HG03378 (cell line): ENCODE results near the gene CLDN15.
A peak's percentile ranks its signal among the peaks of the same experiment; 100 is the strongest.

Experiments
- ATAC-seq: cut with Tn5 transposase; IDR thresholded peaks from one replicate; pipeline ENCODE4 v1.9.1; 2021; ENCODE audit warnings: mild to moderate bottlenecking, moderate library complexity; ENCODE audit not compliant: unreplicated experiment

The CLDN15 gene

DNA sequence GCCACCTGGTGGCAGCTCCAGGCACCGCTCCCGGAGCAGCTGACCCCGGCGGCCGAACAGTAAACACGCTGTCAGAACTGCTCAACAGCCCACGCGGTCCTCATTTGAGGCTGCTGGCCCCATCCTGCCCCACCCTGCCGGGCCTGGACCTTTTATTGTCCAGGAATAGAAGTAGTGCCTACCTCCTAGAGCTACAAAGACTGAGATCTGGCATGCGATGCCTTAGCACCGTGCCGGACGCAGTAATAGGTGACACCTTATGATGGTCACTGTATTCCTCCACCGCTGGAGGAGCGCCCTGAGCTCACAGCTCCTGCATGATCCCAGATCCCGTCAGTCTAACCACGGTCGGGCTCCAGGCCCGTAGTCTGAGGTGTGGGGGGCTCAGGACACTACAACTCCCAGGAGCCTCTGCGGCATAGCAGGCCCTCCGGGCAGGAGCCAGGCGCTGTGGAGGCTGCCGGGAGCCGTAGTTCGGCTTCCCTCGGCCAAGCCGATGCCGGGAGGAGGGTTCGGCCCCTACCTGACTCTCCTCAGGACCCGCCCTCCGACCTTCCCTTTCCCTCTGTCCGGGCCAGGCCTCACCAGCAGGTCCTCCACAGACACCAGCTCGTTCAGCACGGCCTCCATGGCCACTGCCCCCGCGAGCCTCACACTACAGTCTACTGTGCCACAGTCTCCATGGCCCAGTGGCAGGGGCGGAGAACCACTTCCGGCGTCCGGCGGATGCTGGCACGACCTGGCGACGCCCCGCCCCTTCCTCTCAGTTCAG is 7.0 kb upstream of the CLDN15 start, which contains the start of gene FIS1:
FIS1 (minus strand) TSS at position 707 of the 772 bp plus-strand sequence; CDS start at position 630, 77 bp downstream.
- ATAC-seq: peak; percentile 82

- ATAC-seq: no peak
These were observed 6.2 kb upstream of the CLDN15 start for GRCh38 chr7:101243646-101244374.

- no peak for ATAC-seq
These were observed 4.1 kb upstream of the CLDN15 start for GRCh38 chr7:101241443-101242349.

DNA sequence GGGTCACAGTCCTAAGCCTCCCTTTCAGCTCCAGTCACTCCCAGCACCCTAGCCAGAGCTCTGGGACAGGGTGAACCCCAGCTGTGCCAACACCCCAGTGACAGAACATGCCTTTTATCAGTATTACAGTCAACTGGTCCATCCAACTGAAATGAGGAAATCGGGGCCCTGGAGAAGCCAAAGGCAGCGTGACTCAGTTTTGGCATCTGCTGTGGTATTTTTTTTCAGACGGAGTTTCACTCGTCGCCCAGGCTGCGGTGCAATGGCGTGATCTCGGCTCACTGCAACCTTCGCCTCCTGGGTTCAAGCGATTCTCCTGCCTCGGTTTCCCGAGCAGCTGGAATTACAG is 3.4 kb upstream of the CLDN15 start:
- ATAC-seq: no peak

DNA sequence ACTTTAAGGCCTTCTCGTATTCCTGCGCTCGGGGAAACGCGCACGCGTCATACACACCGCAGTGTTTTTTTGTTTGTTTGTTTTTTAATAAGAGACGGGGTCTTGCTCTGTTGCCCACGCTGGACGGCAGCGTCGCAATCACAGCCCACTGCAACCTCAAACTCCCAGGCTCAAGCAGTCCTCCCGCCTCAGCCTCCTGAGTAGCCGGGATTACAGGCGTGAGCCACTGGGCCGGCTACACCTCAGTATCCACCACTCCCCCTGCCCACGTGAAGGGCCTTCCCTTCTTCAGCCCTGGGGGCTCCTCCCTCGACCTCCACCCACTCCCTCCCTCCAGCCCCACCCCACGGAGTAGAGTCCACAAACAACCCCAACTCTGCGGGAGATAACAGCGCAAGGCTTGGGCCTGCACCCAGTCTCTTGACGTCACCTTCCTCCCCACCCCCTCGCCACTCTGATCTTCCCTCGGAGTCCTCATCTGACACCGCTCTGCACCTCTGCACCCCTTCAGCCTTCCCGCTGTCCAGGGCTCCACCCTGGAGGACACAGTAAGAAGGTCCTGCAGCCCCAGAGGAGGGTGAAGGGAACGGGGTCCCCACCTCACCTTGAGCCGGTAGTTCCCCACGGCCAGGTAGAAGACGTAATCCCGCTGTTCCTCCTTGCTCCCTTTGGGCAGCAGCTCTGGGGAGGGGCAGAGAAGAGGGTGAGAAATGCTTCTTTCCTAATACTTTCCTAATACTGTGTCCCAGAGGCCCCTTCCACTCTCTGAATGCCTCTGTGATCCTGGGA is 2.8 kb upstream of the CLDN15 start:
- no peak for ATAC-seq

- no peak for ATAC-seq
These were observed 2.3 kb upstream of the CLDN15 start for GRCh38 chr7:101239951-101240220.

- ATAC-seq: no peak
These were observed 1.8 kb upstream of the CLDN15 start for GRCh38 chr7:101239191-101239950.

- no peak for ATAC-seq
These were observed 902 bp upstream of the CLDN15 start for GRCh38 chr7:101238226-101239182.

DNA sequence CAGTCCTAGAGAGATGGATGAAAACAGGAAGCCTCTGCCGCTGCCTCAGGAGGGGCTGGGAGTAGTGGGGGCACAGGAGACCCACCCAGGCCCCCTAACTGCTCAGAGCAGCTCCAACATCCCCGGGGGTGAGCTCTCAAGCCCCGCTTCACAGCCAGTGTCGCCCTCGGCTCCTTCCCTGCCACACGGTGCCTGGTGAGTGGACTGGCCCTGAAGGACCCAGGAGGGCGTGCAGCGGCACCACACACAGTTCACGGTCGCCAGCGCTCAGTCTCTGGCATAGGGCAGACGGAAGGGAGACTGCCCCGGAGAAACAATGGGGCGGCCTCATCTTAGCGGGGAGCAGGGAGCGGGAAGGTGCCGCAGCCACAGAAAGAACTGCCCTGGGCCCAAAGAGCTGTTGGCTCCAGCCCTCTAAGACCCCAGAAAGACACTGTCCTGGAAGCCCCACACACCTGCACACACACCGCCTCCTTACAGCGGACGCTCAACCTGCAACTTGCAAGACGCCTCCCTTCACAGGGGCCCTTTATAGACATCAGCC is 1.2 kb downstream of the CLDN15 start:
- no peak for ATAC-seq

DNA sequence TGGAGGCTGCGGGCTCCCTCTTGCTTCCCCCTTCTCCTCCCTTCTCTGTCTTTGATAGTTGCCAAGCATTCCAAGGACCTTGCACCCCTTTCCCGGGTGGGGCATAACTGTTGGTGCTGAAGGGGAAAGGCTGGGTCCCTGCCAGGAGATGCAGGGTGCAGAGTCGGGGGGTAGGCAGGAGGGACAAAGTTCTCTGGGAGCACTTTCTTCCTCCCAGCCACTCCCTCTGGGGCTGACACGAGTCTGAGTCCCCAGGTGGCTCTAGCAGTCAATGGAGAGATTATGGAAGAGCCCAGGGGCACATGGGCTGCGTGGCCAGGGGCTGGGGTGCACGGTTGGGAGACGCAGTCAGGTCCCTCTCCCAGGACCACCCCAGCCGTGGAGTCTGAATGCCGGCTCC is 2.1 kb downstream of the CLDN15 start:
- ATAC-seq: no peak

DNA sequence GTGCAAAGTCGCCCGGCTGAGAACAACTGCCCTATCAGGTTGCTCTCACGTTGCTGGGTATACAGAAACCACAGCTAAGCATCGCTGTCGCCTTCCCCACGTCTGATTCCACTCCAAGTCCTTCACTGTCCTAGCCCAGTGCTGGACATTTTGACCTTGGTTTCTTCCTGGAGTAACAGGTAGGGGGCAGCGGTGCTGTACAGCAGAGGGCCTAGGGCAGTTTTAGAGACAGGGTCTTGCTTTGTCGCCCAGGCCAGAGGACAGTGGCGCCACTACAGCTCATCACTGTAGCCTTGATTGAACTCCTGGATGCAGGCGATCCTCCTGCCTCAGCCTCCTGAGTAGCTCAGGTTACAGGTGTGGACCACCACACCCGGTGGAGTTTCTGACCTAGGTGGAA is 2.6 kb downstream of the CLDN15 start:
- no peak for ATAC-seq

DNA sequence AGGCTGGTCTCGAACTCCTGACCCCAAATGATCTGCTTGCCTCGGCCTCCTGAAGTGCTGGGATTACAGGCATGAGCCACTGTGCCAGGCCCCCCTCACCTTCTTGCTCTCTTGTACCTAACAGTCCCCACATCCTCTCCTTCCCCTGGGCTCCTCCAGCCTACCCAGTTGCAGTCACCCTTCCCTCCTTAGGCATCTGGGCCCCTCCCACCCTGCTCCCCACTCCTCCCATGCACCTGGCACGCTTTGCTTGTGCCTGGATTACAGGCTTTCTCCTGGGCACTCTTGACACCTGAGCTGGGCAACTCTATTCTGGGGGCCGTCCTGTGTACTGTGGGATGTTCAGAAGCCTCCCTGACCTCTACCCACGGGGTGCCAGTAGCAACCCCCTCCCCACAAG is 3.0 kb downstream of the CLDN15 start:
- no peak for ATAC-seq

DNA sequence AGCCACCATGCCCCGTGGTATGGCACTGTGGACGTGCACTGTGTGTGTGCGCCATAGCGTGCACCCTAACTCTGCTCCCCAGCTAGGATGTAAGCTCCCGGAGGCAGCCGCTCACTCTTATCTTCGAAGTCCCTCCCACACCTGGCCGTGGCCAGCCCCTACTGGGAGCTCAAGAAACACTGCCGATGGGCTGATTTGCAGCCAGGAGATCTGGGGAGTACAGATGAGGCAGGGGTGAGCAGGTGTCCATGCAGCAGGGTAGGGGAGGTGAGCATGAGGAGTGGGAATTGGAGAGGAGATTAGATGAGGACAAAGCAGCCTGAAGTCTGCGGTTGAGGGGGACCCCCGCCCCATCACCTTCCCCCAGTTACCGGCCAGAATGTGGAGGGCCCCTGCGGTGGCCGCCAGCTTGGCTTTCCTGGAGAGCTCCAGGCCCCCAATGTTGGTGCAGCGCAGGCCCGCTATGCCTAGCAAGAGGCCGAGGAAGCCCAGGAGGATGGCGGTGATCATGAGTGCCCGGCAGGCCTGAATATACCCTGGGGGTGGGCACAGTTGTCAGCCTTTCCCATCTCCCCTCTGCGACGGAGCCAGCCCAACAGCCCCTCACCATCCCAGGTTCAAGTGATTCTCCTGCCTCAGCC is 3.6 kb downstream of the CLDN15 start:
- no peak for ATAC-seq

DNA sequence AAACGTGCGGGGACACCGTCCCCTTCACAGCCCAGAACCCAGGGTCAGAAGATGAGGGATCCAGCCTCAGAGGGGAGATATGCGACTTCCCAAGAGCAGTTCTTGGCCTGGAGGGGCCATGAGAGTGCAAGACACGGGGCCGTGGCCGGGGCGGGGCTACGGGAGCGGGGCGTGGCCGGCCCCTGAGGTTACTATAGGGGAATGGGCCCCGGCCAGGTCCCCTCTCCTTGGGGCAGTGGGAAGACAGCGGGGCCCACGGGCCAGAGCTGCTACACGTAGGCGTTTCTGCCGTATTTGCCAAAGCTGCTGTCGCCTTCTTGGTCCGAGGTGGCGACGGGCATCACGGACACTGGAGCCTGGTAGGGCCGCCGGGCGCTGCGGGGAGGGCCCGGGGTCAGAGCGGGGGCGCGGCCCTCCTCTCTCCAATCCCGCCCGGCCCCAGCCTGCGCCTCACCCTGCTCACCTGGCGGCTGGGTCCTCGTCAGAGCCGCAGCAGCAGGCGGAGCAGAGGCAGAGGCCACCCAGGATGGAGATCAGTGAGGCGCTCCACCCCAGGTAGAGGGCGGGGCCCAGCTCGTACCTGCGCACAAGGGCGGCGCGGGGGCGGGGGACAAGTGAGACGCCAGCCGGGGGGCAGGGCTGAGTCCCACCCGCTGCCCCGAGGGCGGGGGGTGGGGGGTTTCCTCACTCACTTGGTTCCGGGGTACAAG is 5.3 kb downstream of the CLDN15 start:
- no peak for ATAC-seq

GRCh38 chr7:101231644-101232043 is 6.0 kb downstream of the CLDN15 start:
- no peak for ATAC-seq

- no peak for ATAC-seq
These were observed 10.9 kb downstream of the CLDN15 start for GRCh38 chr7:101226721-101227120.

- ATAC-seq: no peak
These were observed 12.0 kb downstream of the CLDN15 start for GRCh38 chr7:101225650-101226049.

- no peak for ATAC-seq
These were observed 14.1 kb downstream of the CLDN15 start for GRCh38 chr7:101223528-101223927.
